Fibroblast of mammary gland (primary cell): ENCODE measurements around the gene NOTCH1.
A peak's percentile ranks its signal among the peaks of the same experiment; 100 is the strongest.

ENCODE experiments used
- DNase-seq: peaks from one replicate; pipeline ENCODE4 v3.0.0-alpha.2; 2010; ENCODE audit warnings: low read depth
- H3K4me3 ChIP-seq: 2 replicates; pipeline ENCODE4 v1.5.1; 2011; ENCODE audit warnings: low read depth, mild to moderate bottlenecking, low read length, moderate library complexity; ENCODE audit not compliant: control insufficient read depth
- CTCF ChIP-seq: conservative IDR thresholded peaks from 2 replicates; pipeline ENCODE4 v1.5.1; 2011; ENCODE audit warnings: low read depth, low read length, inconsistent platforms; ENCODE audit not compliant: control insufficient read depth, insufficient read depth

NOTCH1 gene

GRCh38 chr9:136566901-136567300 lies 21.1 kb upstream of the NOTCH1 start:
- peak; percentile 49 for DNase-seq
- H3K4me3 ChIP-seq: no peak overlapping the region
- no peak for TF ChIP-seq CTCF

GRCh38 chr9:136566553-136566895 lies 20.7 kb upstream of the NOTCH1 start:
- no peak overlapping the region for H3K4me3 ChIP-seq
- TF ChIP-seq CTCF: no peak

GRCh38 chr9:136565715-136566552 lies 20.1 kb upstream of the NOTCH1 start:
- H3K4me3 ChIP-seq: no peak overlapping the region
- no peak for TF ChIP-seq CTCF
- DNase-seq: no peak

More at GRCh38 chr9:136566553-136566895, 20.7 kb upstream of the NOTCH1 start:
- no peak for DNase-seq

DNA sequence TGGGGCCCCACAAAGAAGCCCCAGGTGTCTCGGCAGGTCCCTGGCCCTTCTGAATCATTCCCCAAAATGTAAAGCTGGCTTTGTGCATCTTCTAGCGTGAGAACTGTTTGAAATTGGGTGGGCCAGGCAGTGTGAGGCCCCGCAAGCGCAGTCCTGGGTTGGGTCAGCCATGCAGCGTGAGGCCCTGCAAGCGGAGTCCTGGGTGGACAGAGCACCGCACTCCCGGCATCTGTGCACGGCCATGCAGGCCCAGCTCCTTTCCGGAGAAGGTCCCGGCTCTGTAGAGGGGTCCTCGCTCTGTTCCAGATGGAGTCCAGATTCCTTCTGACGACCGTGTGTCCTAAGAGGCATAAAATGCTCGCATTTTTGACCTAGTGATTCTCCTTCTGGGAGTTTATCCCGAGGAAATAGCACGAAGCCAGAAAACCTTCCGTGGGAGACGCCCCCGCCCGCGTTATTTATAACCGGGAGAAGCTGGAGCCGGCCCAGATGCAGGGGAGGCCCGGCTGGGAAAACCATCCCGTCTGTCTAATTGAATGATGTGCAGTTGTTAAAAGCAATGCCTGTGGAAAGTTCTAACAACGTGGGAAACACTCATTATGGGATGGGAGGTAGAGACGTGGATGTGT lies 19.4 kb upstream of the NOTCH1 start:
- peak; percentile 70 for DNase-seq
- TF ChIP-seq CTCF: no peak
- H3K4me3 ChIP-seq: no peak overlapping the region

DNA sequence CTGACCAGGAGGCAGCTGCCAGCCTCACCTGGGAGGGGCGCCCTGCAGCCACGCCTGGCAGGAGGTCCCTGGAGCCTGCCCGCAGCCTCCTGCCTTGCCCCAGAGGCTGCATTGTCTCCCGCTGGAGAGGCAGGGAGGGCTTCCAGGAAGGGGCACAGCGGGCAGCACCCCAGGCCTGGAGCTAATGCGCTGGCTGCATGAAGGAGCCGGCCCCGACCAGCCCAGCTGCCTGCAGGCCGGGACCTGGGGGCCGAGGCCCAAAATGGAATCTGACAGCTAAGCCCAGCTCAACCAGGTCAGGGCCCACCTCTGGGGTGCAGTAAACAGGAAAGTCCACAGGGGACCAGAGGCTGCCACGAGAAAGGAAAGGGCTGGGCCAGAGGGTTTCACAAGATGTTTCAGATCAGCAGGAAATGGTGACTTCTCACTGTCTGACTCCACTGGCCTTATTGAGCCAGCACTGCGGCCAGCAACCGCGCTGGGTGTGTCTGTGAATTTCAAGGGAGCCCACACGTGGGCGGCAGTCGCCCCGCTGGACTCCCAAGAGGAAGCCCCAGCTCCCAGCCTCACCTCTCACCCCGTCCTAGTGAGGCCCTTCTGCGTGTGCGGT lies 18.6 kb upstream of the NOTCH1 start:
- DNase-seq: peak; percentile 90
- peak; percentile 25 for TF ChIP-seq CTCF
- H3K4me3 ChIP-seq: no peak overlapping the region

DNA sequence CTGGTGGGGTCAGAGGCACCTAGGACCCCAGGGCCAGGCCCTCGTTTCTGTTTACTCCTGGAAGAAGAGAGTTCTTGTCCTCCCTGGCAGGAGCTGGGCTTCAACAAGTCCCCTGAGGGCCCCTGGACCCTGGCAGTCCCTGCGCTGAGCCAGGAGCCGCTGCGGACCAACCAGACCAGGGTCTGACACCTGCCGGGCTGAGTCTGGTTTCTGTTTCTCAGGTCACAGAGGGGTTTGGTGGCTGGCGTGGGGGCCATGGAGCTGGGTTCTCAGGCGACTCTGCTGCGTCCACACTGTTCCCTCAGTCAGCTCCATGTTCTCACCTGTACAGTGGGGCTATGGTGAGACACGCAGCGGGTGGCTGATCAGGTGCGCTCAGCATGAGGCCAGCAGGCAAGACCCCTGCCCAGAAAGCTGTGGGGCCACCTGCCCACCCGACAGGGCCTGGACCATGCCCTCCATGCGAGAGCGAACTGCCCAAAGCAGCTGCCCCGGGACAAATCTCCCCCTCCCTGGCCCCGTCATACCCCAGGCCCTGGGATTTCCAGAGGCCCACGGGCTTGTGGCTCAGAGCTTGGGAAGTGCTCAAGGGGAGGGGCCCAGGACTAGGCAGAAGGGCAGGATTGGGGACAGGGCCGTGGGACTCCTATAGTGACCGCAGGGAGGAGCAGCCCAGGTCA lies 17.9 kb upstream of the NOTCH1 start:
- no peak for DNase-seq
- H3K4me3 ChIP-seq: no peak overlapping the region
- no peak for TF ChIP-seq CTCF
